DMS114 treated with DMSO at 0.1 percent for 48 hours (cell line): ENCODE measurements around the gene PRSS33.

Source experiments
- DNase-seq: peaks from one replicate; lab custom pipeline; 2025; ENCODE audit not compliant: unreplicated experiment; lab: John Stamatoyannopoulos, UW

Gene PRSS33

GRCh38 chr16:2787406-2787805 lies at the start of gene PRSS33:
PRSS33 (minus strand) TSS chr16:2787560; CDS start chr16:2786547, 1,013 bp downstream.
- no peak for DNase-seq

GRCh38 chr16:2836646-2837508 lies 49.5 kb upstream of the PRSS33 start:
- DNase-seq = no peak

- no peak for DNase-seq
Observed at GRCh38 chr16:2835638-2836493, 48.5 kb upstream of the PRSS33 start.

- no peak for DNase-seq
Observed at GRCh38 chr16:2834968-2835367, 47.6 kb upstream of the PRSS33 start.

- no peak for DNase-seq
Observed at GRCh38 chr16:2833776-2834175, 46.4 kb upstream of the PRSS33 start.

- no peak for DNase-seq
Observed at GRCh38 chr16:2831203-2831602, 43.8 kb upstream of the PRSS33 start.

GRCh38 chr16:2830355-2830695 lies 43.0 kb upstream of the PRSS33 start:
- no peak for DNase-seq

- DNase-seq = no peak
Observed at GRCh38 chr16:2829501-2830354, 42.4 kb upstream of the PRSS33 start, which contains the start of gene ZG16B. ZG16B (plus strand) TSS chr16:2830303; CDS start chr16:2830442, 139 bp downstream.

- no peak for DNase-seq
Observed at GRCh38 chr16:2828876-2829430, 41.6 kb upstream of the PRSS33 start.

- no peak for DNase-seq
Observed at GRCh38 chr16:2828521-2828840, 41.1 kb upstream of the PRSS33 start.

- no peak for DNase-seq
Observed at GRCh38 chr16:2827831-2828520, 40.6 kb upstream of the PRSS33 start.

- no peak for DNase-seq
Observed at GRCh38 chr16:2827374-2827791, 40.0 kb upstream of the PRSS33 start.

- no peak for DNase-seq
Observed at GRCh38 chr16:2826591-2827373, 39.4 kb upstream of the PRSS33 start.

- no peak for DNase-seq
Observed at GRCh38 chr16:2825906-2826305, 38.5 kb upstream of the PRSS33 start.

- no peak for DNase-seq
Observed at GRCh38 chr16:2825049-2825742, 37.8 kb upstream of the PRSS33 start.

- no peak for DNase-seq
Observed at GRCh38 chr16:2824626-2825025, 37.3 kb upstream of the PRSS33 start.

- no peak for DNase-seq
Observed at GRCh38 chr16:2822496-2822895, 35.1 kb upstream of the PRSS33 start.

- no peak for DNase-seq
Observed at GRCh38 chr16:2822158-2822495, 34.8 kb upstream of the PRSS33 start.
